Esophagus muscularis mucosa (tissue), 3 donors: Measurements from ENCODE around the gene EXOC6B.

Experiments
- CTCF ChIP-seq, 3 experiments: fragments of 200-600 bp in 2 of 3; fragments of 450-650 bp in 1 of 3; sonication (generic) in 2 of 3; IDR thresholded peaks; one replicate each; pipeline ENCODE4 v1.5.1; 2017 to 2019; ENCODE audit warnings: antibody characterized with exemption in 3 of 3, mild to moderate bottlenecking in 2 of 3, moderate library complexity in 1 of 3
- POLR2A ChIP-seq: fragments of 450-650 bp; IDR thresholded peaks from one replicate; pipeline ENCODE4 v1.6.1; 2017; ENCODE audit warnings: antibody characterized with exemption, moderate library complexity, mild to moderate bottlenecking, low read depth
- POLR2AphosphoS5 ChIP-seq, 2 donors: sonication (generic); formaldehyde crosslinking; IDR thresholded peaks; one replicate each; pipeline ENCODE4 v1.6.1; 2017; ENCODE audit warnings: antibody characterized with exemption in 2 of 2

GRCh38 chr2:72388263-72388662, 437.6 kb downstream of the EXOC6B start:
- no peak for TF ChIP-seq POLR2A
- no peak for TF ChIP-seq CTCF (IDR thresholded peaks at IDR 0.05)
- no peak for TF ChIP-seq POLR2AphosphoS5 (IDR thresholded peaks at IDR 0.05)
